ENCODE measurements around the gene NFIA. TPM values are rescaled to one million over a fixed set of nuclear protein-coding genes. Genes with fewer than 3 reads are reported as not detected.

The NFIA gene
- total and polyA plus RNA-seq, 5 experiments from 2014 or later, result 6.3 to 7.8 (median 7.4) TPM

GRCh38 chr1:61080413-61081143 lies 1.8 kb upstream of the NFIA start:
- DNase-seq (no peak), ATAC-seq (no peak)
- no peaks in the 10 kb centered on the region for H3K9me3 Mint-ChIP-seq
- H3K36me3 Mint-ChIP-seq, result no peaks in the 10 kb centered on the region
- peaks cover 0 to 13% (median 0%) of the 10 kb centered on the region in 5 donors for H3K27me3 Mint-ChIP-seq
- POLR2A ChIA-PET, result interaction anchor here (1.9 to 3.2 kb wide), 2 partner anchors 25 to 29 kb away, joined by 5 to 30 read pairs; no protein-coding TSS in a partner anchor
- peak overlapping the region; percentile 65 to 99 (median 95) for H3K27ac Mint-ChIP-seq
- peak overlapping the region; percentile 79 to 97 (median 90) for H3K4me3 Mint-ChIP-seq
- H3K4me1 Mint-ChIP-seq, result peaks cover 31 to 61% (median 58%) of the 10 kb centered on the region in 4 donors

GRCh38 chr1:61081144-61081685 lies 1.1 kb upstream of the NFIA start:
- peak overlapping the region; percentile 79 to 97 (median 87) for H3K4me3 Mint-ChIP-seq
- POLR2A ChIA-PET, result interaction anchor here (0.7 to 3.2 kb wide), 5 partner anchors 9 to 752 kb away, joined by 3 to 30 read pairs (median 7); no protein-coding TSS in a partner anchor
- no peaks in the 10 kb centered on the region for H3K36me3 Mint-ChIP-seq
- H3K9me3 Mint-ChIP-seq, result no peaks in the 10 kb centered on the region
- peak overlapping the region; percentile 65 to 99 (median 90) for H3K27ac Mint-ChIP-seq
- H3K27me3 Mint-ChIP-seq, result peaks cover 0 to 15% (median 0%) of the 10 kb centered on the region in 5 donors
- H3K4me1 Mint-ChIP-seq, result peaks cover 31 to 58% (median 55%) of the 10 kb centered on the region in 4 donors
- ATAC-seq (no peak), DNase-seq (peak in 1 of 10 donors; percentile 15)

- H3K4me1 Mint-ChIP-seq, result peaks cover 26 to 52% (median 49%) of the 10 kb centered on the region in 4 donors
- H3K36me3 Mint-ChIP-seq, result no peaks in the 10 kb centered on the region
- H3K9me3 Mint-ChIP-seq, result no peaks in the 10 kb centered on the region
- H3K27me3 Mint-ChIP-seq, result peaks cover 0 to 15% (median 0%) of the 10 kb centered on the region in 5 donors
- ATAC-seq (peak; percentile 16 to 18), DNase-seq (peak; percentile 36 to 80 (median 60))
- peak overlapping the region; percentile 37 to 99 (median 90) for H3K27ac Mint-ChIP-seq
- POLR2A ChIA-PET, result interaction anchor here (0.6 to 3.2 kb wide), 8 partner anchors 10 to 1354 kb away, joined by 3 to 30 read pairs (median 6); no protein-coding TSS in a partner anchor
- peak overlapping the region; percentile 79 to 97 (median 86) for H3K4me3 Mint-ChIP-seq
These were observed 563 bp upstream of the NFIA start for GRCh38 chr1:61081686-61082310.

GRCh38 chr1:61083013-61083806 lies 849 bp downstream of the NFIA start:
- Mint-ChIP-seq H3K4me1 (peaks cover 25 to 45% (median 45%) of the 10 kb centered on the region in 4 donors), H3K4me3 (peak overlapping the region; percentile 88 to 99 (median 94)), H3K9me3 (no peaks in the 10 kb centered on the region), H3K27ac (peak overlapping the region in 8 of 10 donors; percentile 22 to 93 (median 80)), H3K36me3 (no peaks in the 10 kb centered on the region), H3K27me3 (peaks cover 0 to 15% (median 0%) of the 10 kb centered on the region in 5 donors)
- POLR2A ChIA-PET, result interaction anchor here (1.3 to 3.2 kb wide), 2 partner anchors 32 to 1353 kb away, joined by 6 to 30 read pairs; no protein-coding TSS in a partner anchor
- ATAC-seq (peak; percentile 19 to 31), DNase-seq (peak in 5 of 10 donors; percentile 22 to 31 (median 26))

- H3K9me3 Mint-ChIP-seq, result no peaks in the 10 kb centered on the region
- POLR2A ChIA-PET, result interaction anchor here (0.7 kb wide), 1 partner anchor 72 kb away, joined by 4 read pairs; no protein-coding TSS in a partner anchor
- ATAC-seq (no peak), DNase-seq (peak in 2 of 10 donors; percentile 7 to 10)
- H3K27ac Mint-ChIP-seq, result peak overlapping the region; percentile 42 to 93 (median 80)
- peak overlapping the region; percentile 87 to 98 (median 91) for H3K4me3 Mint-ChIP-seq
- H3K36me3 Mint-ChIP-seq, result peaks cover 0 to 3% (median 2%) of the 10 kb centered on the region in 3 donors
- peaks cover 0 to 15% (median 0%) of the 10 kb centered on the region in 5 donors for H3K27me3 Mint-ChIP-seq
- H3K4me1 Mint-ChIP-seq, result peaks cover 22 to 38% (median 37%) of the 10 kb centered on the region in 4 donors
These were observed 1.6 kb downstream of the NFIA start for GRCh38 chr1:61083807-61084440.

- Mint-ChIP-seq H3K27ac (peak overlapping the region in 3 of 10 donors; percentile 71 to 93 (median 83)), H3K9me3 (no peaks in the 10 kb centered on the region)
These were observed 2.2 kb downstream of the NFIA start for GRCh38 chr1:61084491-61085031.

GRCh38 chr1:61085206-61085982 lies 3.0 kb downstream of the NFIA start:
- POLR2A ChIA-PET, result interaction anchor here (2.0 kb wide), 1 partner anchor 9 kb away, joined by 9 read pairs; no protein-coding TSS in a partner anchor
- Mint-ChIP-seq H3K4me1 (peaks cover 16 to 24% (median 23%) of the 10 kb centered on the region in 4 donors), H3K36me3 (peaks cover 0 to 4% (median 2%) of the 10 kb centered on the region in 3 donors), H3K27me3 (peaks cover 0 to 15% (median 0%) of the 10 kb centered on the region in 5 donors), H3K9me3 (no peaks in the 10 kb centered on the region), H3K4me3 (peak overlapping the region in 1 of 10 donors; percentile 31), H3K27ac (no peak overlapping the region)
- no peak for DNase-seq
- no peak for ATAC-seq

More at GRCh38 chr1:61084491-61085031, 2.2 kb downstream of the NFIA start:
- peaks cover 0 to 3% (median 2%) of the 10 kb centered on the region in 3 donors for H3K36me3 Mint-ChIP-seq
- POLR2A ChIA-PET, result interaction anchor here (0.7 kb wide), 1 partner anchor 72 kb away, joined by 4 read pairs; no protein-coding TSS in a partner anchor
- peaks cover 0 to 15% (median 0%) of the 10 kb centered on the region in 5 donors for H3K27me3 Mint-ChIP-seq
- H3K4me1 Mint-ChIP-seq, result peaks cover 20 to 31% (median 31%) of the 10 kb centered on the region in 4 donors
- H3K4me3 Mint-ChIP-seq, result peak overlapping the region; percentile 87 to 98 (median 91)
- ATAC-seq, result no peak
- no peak for DNase-seq

- peaks cover 12 to 17% (median 16%) of the 10 kb centered on the region in 4 donors for H3K4me1 Mint-ChIP-seq
- POLR2A ChIA-PET, result interaction anchor here (0.6 to 2.0 kb wide), 2 partner anchors 9 to 615 kb away, joined by 3 to 9 read pairs; no protein-coding TSS in a partner anchor
- ATAC-seq, result no peak
- H3K9me3 Mint-ChIP-seq, result no peaks in the 10 kb centered on the region
- DNase-seq, result no peak
- H3K4me3 Mint-ChIP-seq, result no peak overlapping the region
- no peak overlapping the region for H3K27ac Mint-ChIP-seq
- H3K36me3 Mint-ChIP-seq, result peaks cover 0 to 9% (median 2%) of the 10 kb centered on the region in 3 donors
- peaks cover 0 to 12% (median 0%) of the 10 kb centered on the region in 5 donors for H3K27me3 Mint-ChIP-seq
These were observed 3.8 kb downstream of the NFIA start for GRCh38 chr1:61085983-61086644.

- Mint-ChIP-seq H3K4me1 (peaks cover 7 to 13% (median 9%) of the 10 kb centered on the region in 4 donors), H3K27ac (peak overlapping the region in 1 of 10 donors; percentile 62), H3K9me3 (no peaks in the 10 kb centered on the region), H3K27me3 (peaks cover 0 to 12% (median 0%) of the 10 kb centered on the region in 5 donors), H3K4me3 (no peak overlapping the region), H3K36me3 (peaks cover 0 to 9% (median 2%) of the 10 kb centered on the region in 3 donors)
- no peak for DNase-seq
- POLR2A ChIA-PET, result no interaction called here
- ATAC-seq, result no peak
These were observed 5.2 kb downstream of the NFIA start for GRCh38 chr1:61087571-61087970.

Data from naive thymus-derived CD8-positive, alpha-beta T cell (primary cell).